H9 (cell line): ENCODE data around the gene ERP27. TPM values are rescaled to one million over a fixed set of nuclear protein-coding genes. Genes with fewer than 3 reads are reported as not detected.

Experiments used
- DNase-seq: peaks from one replicate; pipeline ENCODE4 v3.0.0-alpha.2; 2017
- H2AFZ ChIP-seq: one replicate; pipeline ENCODE4 v1.6.1; 2013; ENCODE audit warnings: mild to moderate bottlenecking, low read length, control low read depth, moderate library complexity
- H2AK5ac ChIP-seq: 2 replicates; pipeline ENCODE4 v1.6.1; 2013; ENCODE audit warnings: low read length, control low read depth, mixed read lengths; ENCODE audit not compliant: insufficient read length
- H2BK120ac ChIP-seq: one replicate; pipeline ENCODE4 v1.6.1; 2013; ENCODE audit warnings: low read depth, mild to moderate bottlenecking, low read length, control low read depth, inconsistent platforms; ENCODE audit not compliant: poor library complexity, severe bottlenecking
- H2BK12ac ChIP-seq: 2 replicates; pipeline ENCODE4 v1.6.1; 2013; ENCODE audit warnings: low read length, control low read depth, mixed read lengths, low read depth; ENCODE audit not compliant: insufficient read length
- H2BK15ac ChIP-seq: 2 replicates; pipeline ENCODE4 v1.6.1; 2013; ENCODE audit warnings: low read depth, low read length, control low read depth
- H2BK20ac ChIP-seq: one replicate; pipeline ENCODE4 v1.6.1; 2013; ENCODE audit warnings: low read depth, mild to moderate bottlenecking, low read length, control low read depth, inconsistent platforms; ENCODE audit not compliant: poor library complexity, severe bottlenecking
- H2BK5ac ChIP-seq: 2 replicates; pipeline ENCODE4 v1.6.1; 2013; ENCODE audit warnings: low read length, control low read depth, mixed read lengths; ENCODE audit not compliant: insufficient read length
- H3K14ac ChIP-seq: 2 replicates; pipeline ENCODE4 v1.6.1; 2013; ENCODE audit warnings: low read length, control low read depth; ENCODE audit not compliant: insufficient read depth
- H3K18ac ChIP-seq: 2 replicates; pipeline ENCODE4 v1.6.1; 2013; ENCODE audit warnings: low read depth, mild to moderate bottlenecking, mixed read lengths, low read length, control low read depth; ENCODE audit not compliant: insufficient read length
- H3K23ac ChIP-seq: 2 replicates; pipeline ENCODE4 v1.6.1; 2013; ENCODE audit warnings: low read length, control low read depth, mixed read lengths, low read depth; ENCODE audit not compliant: insufficient read length
- H3K23me2 ChIP-seq: 2 replicates; pipeline ENCODE4 v1.6.1; 2013; ENCODE audit warnings: low read depth, mild to moderate bottlenecking, mixed read lengths, low read length, control low read depth; ENCODE audit not compliant: insufficient read length, poor library complexity, severe bottlenecking
- H3K27ac ChIP-seq: 2 replicates; pipeline ENCODE4 v1.5.1; 2013; ENCODE audit warnings: low read length, control low read depth, mixed read lengths, low read depth; ENCODE audit not compliant: insufficient read length
- H3K27me3 ChIP-seq: 2 replicates; pipeline ENCODE4 v1.6.1; 2013; ENCODE audit warnings: low read length, control low read depth, inconsistent platforms; ENCODE audit not compliant: insufficient read depth
- H3K4ac ChIP-seq: 2 replicates; pipeline ENCODE4 v1.6.1; 2013; ENCODE audit warnings: low read depth, mild to moderate bottlenecking, control low read depth, inconsistent platforms, low read length, moderate library complexity
- H3K4me1 ChIP-seq: 2 replicates; pipeline ENCODE4 v1.6.1; 2013; ENCODE audit warnings: low read length, control low read depth, inconsistent platforms; ENCODE audit not compliant: insufficient read depth
- H3K4me2 ChIP-seq: 2 replicates; pipeline ENCODE4 v1.6.1; 2013; ENCODE audit warnings: low read length, control low read depth, mixed read lengths; ENCODE audit not compliant: insufficient read length, insufficient read depth
- H3K56ac ChIP-seq: 2 replicates; pipeline ENCODE4 v1.6.1; 2013; ENCODE audit warnings: low read depth, mild to moderate bottlenecking, mixed read lengths, low read length, control low read depth; ENCODE audit not compliant: insufficient read length
- H3K79me1 ChIP-seq: 2 replicates; pipeline ENCODE4 v1.6.1; 2013; ENCODE audit warnings: low read depth, mild to moderate bottlenecking, moderate library complexity, low read length, control low read depth, inconsistent platforms; ENCODE audit not compliant: insufficient read depth, poor library complexity, severe bottlenecking
- H3K79me2 ChIP-seq: 2 replicates; pipeline ENCODE4 v1.6.1; 2013; ENCODE audit warnings: low read length, control low read depth, inconsistent platforms; ENCODE audit not compliant: insufficient read depth
- H3K9ac ChIP-seq: 2 replicates; pipeline ENCODE4 v1.6.1; 2013; ENCODE audit warnings: low read length, control low read depth, mixed read lengths; ENCODE audit not compliant: insufficient read length; ENCODE audit errors: extremely low read depth
- H3K9me3 ChIP-seq: one replicate; pipeline ENCODE4 v1.6.1; 2013; ENCODE audit warnings: low read depth, low read length, inconsistent platforms; ENCODE audit not compliant: control insufficient read depth
- H3T11ph ChIP-seq: one replicate; pipeline ENCODE4 v1.6.1; 2013; ENCODE audit warnings: mild to moderate bottlenecking, low read length, control low read depth, inconsistent platforms
- H4K20me1 ChIP-seq: one replicate; pipeline ENCODE4 v1.6.1; 2013; ENCODE audit not compliant: control insufficient read depth, insufficient read length, insufficient read depth
- H4K5ac ChIP-seq: 2 replicates; pipeline ENCODE4 v1.6.1; 2013; ENCODE audit warnings: low read depth, mild to moderate bottlenecking, mixed read lengths, low read length, control low read depth; ENCODE audit not compliant: insufficient read length
- H4K8ac ChIP-seq: replicated peaks from 2 replicates; pipeline ENCODE4 v1.6.1; 2013; ENCODE audit warnings: low read length, control low read depth, mixed read lengths, low read depth; ENCODE audit not compliant: insufficient read length
- H4K91ac ChIP-seq: 2 replicates; pipeline ENCODE4 v1.6.1; 2013; ENCODE audit warnings: low read depth, mild to moderate bottlenecking, moderate library complexity, mixed read lengths, low read length, control low read depth; ENCODE audit not compliant: insufficient read length
- H3K27ac Mint-ChIP-seq, 3 experiments: 2 replicates in 2 of 3; 3 replicates in 1 of 3; pipeline ENCODE4 v1.8.0; 2020 to 2021; ENCODE audit warnings: mixed read lengths in 3 of 3, mild to moderate bottlenecking in 1 of 3, moderate library complexity in 1 of 3
- H3K27me3 Mint-ChIP-seq: 2 replicates; pipeline ENCODE4 v1.8.0; 2021; ENCODE audit warnings: low read depth, mild to moderate bottlenecking, moderate library complexity, mixed read lengths
- H3K36me3 Mint-ChIP-seq, 3 experiments: 2 replicates in 2 of 3; 3 replicates in 1 of 3; pipeline ENCODE4 v1.8.0; 2020 to 2021; ENCODE audit warnings: low read depth in 3 of 3, mixed read lengths in 3 of 3; ENCODE audit not compliant: insufficient read depth in 1 of 3
- H3K4me1 Mint-ChIP-seq, 2 experiments: 2 replicates each; pipeline ENCODE4 v1.8.0; 2020; ENCODE audit warnings: mixed read lengths in 2 of 2
- H3K4me3 Mint-ChIP-seq, 2 experiments: 2 replicates in 1 of 2; 3 replicates in 1 of 2; pipeline ENCODE4 v1.8.0; 2020 to 2021; ENCODE audit warnings: mild to moderate bottlenecking in 2 of 2, mixed read lengths in 2 of 2, moderate library complexity in 1 of 2
- H3K9me3 Mint-ChIP-seq, 2 experiments: 2 replicates in 1 of 2; 3 replicates in 1 of 2; pipeline ENCODE4 v1.8.0; 2020; ENCODE audit warnings: mild to moderate bottlenecking in 2 of 2, mixed read lengths in 2 of 2, moderate library complexity in 1 of 2
- total RNA-seq: library from RNA; stranded (reverse); gene quantifications from 2 replicates; pipeline ENCODE4 v1.2.1, GENCODE V29; 2021
- TF ChIP-seq, protein P1 (sequence below): fragments of 200-600 bp; sonication (generic); conservative IDR thresholded peaks from 3 replicates; pipeline ENCODE4 v1.8.0; 2021; ENCODE audit warnings: antibody characterized with exemption, mild to moderate bottlenecking

The ERP27 gene
- total RNA-seq, 1 experiment from 2014 or later: not detected

DNA sequence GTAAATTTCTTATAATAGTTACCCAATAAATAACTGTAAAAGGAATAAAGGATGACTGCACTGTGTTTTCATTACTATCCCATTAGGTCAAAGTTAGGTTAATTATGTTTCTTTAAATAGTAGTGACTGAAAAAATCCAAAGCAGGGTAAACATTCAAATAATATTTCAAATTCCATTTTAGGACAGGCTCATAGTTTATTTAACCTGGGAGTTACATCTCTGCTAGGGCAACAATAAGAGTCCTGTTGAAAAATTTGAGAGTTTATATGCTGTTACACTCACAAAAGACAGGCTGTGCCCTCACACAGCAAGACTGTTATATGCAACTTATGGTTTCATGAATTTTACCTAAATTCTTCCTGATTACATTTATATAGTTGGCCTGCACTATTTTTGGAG is 8.0 kb downstream of the ERP27 start:
- Histone ChIP-seq H3K9me3 (no peaks in the 10 kb centered on the region), H3K14ac (no peak overlapping the region), H2BK120ac (no peak overlapping the region), H3K4me1 (no peaks in the 10 kb centered on the region), H3K4me2 (no peak overlapping the region), H4K20me1 (no peaks in the 10 kb centered on the region), H3K4ac (no peak overlapping the region), H3K9ac (no peak overlapping the region), H2BK20ac (no peak overlapping the region), H3T11ph (no peak overlapping the region), H2AFZ (no peak overlapping the region), H3K79me2 (no peaks in the 10 kb centered on the region), H3K23me2 (no peaks in the 10 kb centered on the region), H2BK5ac (no peak overlapping the region), H3K23ac (no peak overlapping the region), H3K27ac (no peak overlapping the region), H4K8ac (no peak overlapping the region), H3K18ac (no peak overlapping the region), H3K79me1 (no peaks in the 10 kb centered on the region), H3K27me3 (no peaks in the 10 kb centered on the region), H3K56ac (no peak overlapping the region), H2BK12ac (no peak overlapping the region), H2AK5ac (no peak overlapping the region), H4K5ac (no peak overlapping the region), H2BK15ac (no peak overlapping the region), H4K91ac (no peak overlapping the region)
- no peaks in the 10 kb centered on the region for H3K36me3 Mint-ChIP-seq
- DNase-seq: no peak
- no peak overlapping the region for H3K4me3 Mint-ChIP-seq
- TF ChIP-seq, protein P1, sequence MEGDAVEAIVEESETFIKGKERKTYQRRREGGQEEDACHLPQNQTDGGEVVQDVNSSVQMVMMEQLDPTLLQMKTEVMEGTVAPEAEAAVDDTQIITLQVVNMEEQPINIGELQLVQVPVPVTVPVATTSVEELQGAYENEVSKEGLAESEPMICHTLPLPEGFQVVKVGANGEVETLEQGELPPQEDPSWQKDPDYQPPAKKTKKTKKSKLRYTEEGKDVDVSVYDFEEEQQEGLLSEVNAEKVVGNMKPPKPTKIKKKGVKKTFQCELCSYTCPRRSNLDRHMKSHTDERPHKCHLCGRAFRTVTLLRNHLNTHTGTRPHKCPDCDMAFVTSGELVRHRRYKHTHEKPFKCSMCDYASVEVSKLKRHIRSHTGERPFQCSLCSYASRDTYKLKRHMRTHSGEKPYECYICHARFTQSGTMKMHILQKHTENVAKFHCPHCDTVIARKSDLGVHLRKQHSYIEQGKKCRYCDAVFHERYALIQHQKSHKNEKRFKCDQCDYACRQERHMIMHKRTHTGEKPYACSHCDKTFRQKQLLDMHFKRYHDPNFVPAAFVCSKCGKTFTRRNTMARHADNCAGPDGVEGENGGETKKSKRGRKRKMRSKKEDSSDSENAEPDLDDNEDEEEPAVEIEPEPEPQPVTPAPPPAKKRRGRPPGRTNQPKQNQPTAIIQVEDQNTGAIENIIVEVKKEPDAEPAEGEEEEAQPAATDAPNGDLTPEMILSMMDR: no peak
- H3K9me3 Mint-ChIP-seq: no peaks in the 10 kb centered on the region; a peak in 1 of 5 replicates
- H3K27me3 Mint-ChIP-seq: no peaks in the 10 kb centered on the region; the same call in 1 of the 2 replicates
- no peak overlapping the region for H3K27ac Mint-ChIP-seq
- H3K4me1 Mint-ChIP-seq: peaks cover 7% of the 10 kb centered on the region in 2 experiments
